HL-60 (cell line): Measurements from ENCODE around the gene UBP1.

ENCODE experiments used
- GABPA ChIP-seq: IDR thresholded peaks from 2 replicates; pipeline ENCODE4 v1.6.1; 2012; ENCODE audit warnings: low read depth
- POLR2AphosphoS5 ChIP-seq: IDR thresholded peaks from 2 replicates; pipeline ENCODE4 v1.6.1; 2012; ENCODE audit warnings: low read depth
- TF ChIP-seq, protein P1 (sequence below): IDR thresholded peaks from one replicate; pipeline ENCODE4 v1.5.1; 2011; ENCODE audit warnings: low read length, control low read depth, inconsistent platforms; ENCODE audit not compliant: insufficient read depth
- TF ChIP-seq, protein P2 (sequence below): IDR thresholded peaks from 2 replicates; pipeline ENCODE4 v1.6.1; 2012; ENCODE audit warnings: low read depth; ENCODE audit not compliant: insufficient replicate concordance

DNA sequence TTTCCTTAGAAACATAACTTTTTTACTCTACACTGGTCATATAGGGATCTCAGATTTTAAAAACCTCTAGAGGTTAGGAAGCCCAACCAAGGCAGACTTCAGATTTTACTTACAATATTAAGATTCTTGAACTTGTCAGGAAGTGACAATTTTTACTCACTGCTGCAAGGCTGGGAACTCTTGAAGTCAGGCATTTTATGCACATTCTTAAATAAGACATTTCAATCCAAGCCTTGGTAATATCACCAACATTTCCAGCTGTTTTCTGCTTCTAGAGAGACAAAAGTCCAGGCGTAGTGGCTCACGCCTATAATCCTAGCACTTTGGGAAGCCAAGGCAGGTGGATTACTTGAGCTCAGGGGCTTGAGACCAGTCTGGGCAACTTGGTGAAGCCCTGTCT is 33.6 kb upstream of the UBP1 start:
- TF ChIP-seq, protein P1, sequence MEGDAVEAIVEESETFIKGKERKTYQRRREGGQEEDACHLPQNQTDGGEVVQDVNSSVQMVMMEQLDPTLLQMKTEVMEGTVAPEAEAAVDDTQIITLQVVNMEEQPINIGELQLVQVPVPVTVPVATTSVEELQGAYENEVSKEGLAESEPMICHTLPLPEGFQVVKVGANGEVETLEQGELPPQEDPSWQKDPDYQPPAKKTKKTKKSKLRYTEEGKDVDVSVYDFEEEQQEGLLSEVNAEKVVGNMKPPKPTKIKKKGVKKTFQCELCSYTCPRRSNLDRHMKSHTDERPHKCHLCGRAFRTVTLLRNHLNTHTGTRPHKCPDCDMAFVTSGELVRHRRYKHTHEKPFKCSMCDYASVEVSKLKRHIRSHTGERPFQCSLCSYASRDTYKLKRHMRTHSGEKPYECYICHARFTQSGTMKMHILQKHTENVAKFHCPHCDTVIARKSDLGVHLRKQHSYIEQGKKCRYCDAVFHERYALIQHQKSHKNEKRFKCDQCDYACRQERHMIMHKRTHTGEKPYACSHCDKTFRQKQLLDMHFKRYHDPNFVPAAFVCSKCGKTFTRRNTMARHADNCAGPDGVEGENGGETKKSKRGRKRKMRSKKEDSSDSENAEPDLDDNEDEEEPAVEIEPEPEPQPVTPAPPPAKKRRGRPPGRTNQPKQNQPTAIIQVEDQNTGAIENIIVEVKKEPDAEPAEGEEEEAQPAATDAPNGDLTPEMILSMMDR: no peak
- TF ChIP-seq, protein P2, sequence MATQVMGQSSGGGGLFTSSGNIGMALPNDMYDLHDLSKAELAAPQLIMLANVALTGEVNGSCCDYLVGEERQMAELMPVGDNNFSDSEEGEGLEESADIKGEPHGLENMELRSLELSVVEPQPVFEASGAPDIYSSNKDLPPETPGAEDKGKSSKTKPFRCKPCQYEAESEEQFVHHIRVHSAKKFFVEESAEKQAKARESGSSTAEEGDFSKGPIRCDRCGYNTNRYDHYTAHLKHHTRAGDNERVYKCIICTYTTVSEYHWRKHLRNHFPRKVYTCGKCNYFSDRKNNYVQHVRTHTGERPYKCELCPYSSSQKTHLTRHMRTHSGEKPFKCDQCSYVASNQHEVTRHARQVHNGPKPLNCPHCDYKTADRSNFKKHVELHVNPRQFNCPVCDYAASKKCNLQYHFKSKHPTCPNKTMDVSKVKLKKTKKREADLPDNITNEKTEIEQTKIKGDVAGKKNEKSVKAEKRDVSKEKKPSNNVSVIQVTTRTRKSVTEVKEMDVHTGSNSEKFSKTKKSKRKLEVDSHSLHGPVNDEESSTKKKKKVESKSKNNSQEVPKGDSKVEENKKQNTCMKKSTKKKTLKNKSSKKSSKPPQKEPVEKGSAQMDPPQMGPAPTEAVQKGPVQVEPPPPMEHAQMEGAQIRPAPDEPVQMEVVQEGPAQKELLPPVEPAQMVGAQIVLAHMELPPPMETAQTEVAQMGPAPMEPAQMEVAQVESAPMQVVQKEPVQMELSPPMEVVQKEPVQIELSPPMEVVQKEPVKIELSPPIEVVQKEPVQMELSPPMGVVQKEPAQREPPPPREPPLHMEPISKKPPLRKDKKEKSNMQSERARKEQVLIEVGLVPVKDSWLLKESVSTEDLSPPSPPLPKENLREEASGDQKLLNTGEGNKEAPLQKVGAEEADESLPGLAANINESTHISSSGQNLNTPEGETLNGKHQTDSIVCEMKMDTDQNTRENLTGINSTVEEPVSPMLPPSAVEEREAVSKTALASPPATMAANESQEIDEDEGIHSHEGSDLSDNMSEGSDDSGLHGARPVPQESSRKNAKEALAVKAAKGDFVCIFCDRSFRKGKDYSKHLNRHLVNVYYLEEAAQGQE: no peak
- no peak for TF ChIP-seq POLR2AphosphoS5
- no peak for TF ChIP-seq GABPA
